ENCODE data around the gene PIGC.

DNA sequence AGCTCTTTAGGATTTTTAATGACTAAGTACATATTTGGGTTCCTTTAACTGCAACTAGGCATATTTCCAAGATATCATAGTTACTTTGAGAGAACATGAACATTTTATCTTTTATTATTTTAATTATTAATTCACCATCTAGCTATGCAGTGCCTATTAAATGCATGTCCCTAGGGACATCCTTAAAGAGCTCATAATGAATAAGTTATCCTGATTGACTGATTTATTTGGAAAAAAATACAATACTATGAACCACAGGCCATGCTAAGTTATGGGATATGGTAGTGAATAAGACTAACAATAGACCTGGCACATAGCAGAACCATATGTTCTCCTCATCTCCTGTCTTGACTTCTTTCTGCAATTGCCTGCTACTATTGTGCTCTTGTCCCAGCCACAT is 39.7 kb downstream of the PIGC start:
- TF ChIP-seq, protein P1, sequence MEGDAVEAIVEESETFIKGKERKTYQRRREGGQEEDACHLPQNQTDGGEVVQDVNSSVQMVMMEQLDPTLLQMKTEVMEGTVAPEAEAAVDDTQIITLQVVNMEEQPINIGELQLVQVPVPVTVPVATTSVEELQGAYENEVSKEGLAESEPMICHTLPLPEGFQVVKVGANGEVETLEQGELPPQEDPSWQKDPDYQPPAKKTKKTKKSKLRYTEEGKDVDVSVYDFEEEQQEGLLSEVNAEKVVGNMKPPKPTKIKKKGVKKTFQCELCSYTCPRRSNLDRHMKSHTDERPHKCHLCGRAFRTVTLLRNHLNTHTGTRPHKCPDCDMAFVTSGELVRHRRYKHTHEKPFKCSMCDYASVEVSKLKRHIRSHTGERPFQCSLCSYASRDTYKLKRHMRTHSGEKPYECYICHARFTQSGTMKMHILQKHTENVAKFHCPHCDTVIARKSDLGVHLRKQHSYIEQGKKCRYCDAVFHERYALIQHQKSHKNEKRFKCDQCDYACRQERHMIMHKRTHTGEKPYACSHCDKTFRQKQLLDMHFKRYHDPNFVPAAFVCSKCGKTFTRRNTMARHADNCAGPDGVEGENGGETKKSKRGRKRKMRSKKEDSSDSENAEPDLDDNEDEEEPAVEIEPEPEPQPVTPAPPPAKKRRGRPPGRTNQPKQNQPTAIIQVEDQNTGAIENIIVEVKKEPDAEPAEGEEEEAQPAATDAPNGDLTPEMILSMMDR (IDR thresholded peaks at IDR 0.05) = no peak
- TF ChIP-seq POLR2A (IDR thresholded peaks at IDR 0.05) = no peak

All from thyroid gland (tissue), 4 donors.